HEK293 (cell line): Measurements from ENCODE around the gene MAP6.

Experiments
- CTCF ChIA-PET: fragments of 350-600 bp; formaldehyde crosslinking; extraction: SDS; loops from one replicate; lab custom pipeline; 2021; ENCODE audit warnings: antibody characterized with exemption; lab: Yijun Ruan, JAX
- POLR2A ChIA-PET: fragments of 300-600 bp; formaldehyde crosslinking; extraction: SDS; loops from one replicate; lab custom pipeline; 2020; ENCODE audit warnings: antibody characterized with exemption, inconsistent platforms; lab: Yijun Ruan, JAX
- H3K27ac ChIP-seq: fragments of 200-500 bp; sonication (Bioruptor generic); 2 replicates; pipeline ENCODE4 v1.5.1; 2014; ENCODE audit warnings: low read depth, low read length, control low read depth, inconsistent platforms; ENCODE audit errors: extremely low read depth
- H3K36me3 ChIP-seq, 2 experiments: fragments of 200-500 bp in 1 of 2; sonication (Bioruptor generic) in 1 of 2; 1 replicate in 1 of 2; 2 replicates in 1 of 2; pipeline ENCODE4 v1.5.1; 2014 to 2017; ENCODE audit warnings: inconsistent platforms in 2 of 2, low read length in 2 of 2; ENCODE audit not compliant: control insufficient read depth in 2 of 2, insufficient read depth in 1 of 2
- H3K4me1 ChIP-seq: fragments of 200-500 bp; sonication (Bioruptor generic); 2 replicates; pipeline ENCODE4 v1.5.1; 2014; ENCODE audit warnings: mild to moderate bottlenecking, low read length, inconsistent platforms; ENCODE audit not compliant: control insufficient read depth, insufficient read depth
- H3K4me3 ChIP-seq: 2 replicates; pipeline ENCODE4 v1.5.1; 2011; ENCODE audit warnings: low read depth, mild to moderate bottlenecking, control low read depth, low read length, moderate library complexity
- H3K9me3 ChIP-seq: fragments of 200-500 bp; sonication (Bioruptor generic); 2 replicates; pipeline ENCODE4 v1.5.1; 2014; ENCODE audit warnings: low read depth, low read length, inconsistent platforms; ENCODE audit not compliant: control insufficient read depth, insufficient read depth
- GLI2 ChIP-seq: fragments of 450-650 bp; formaldehyde crosslinking; IDR thresholded peaks from 2 replicates; pipeline ENCODE4; 2017; ENCODE audit warnings: missing biosample characterization, missing genetic modification characterization, low read depth, borderline replicate concordance
- SP2 ChIP-seq: fragments of 450-650 bp; formaldehyde crosslinking; IDR thresholded peaks from 2 replicates; pipeline ENCODE4 v1.5.1; 2016; ENCODE audit warnings: missing biosample characterization, missing genetic modification characterization
- YY2 ChIP-seq: fragments of 450-650 bp; formaldehyde crosslinking; IDR thresholded peaks from 2 replicates; pipeline ENCODE4 v1.5.1; 2016; ENCODE audit warnings: missing biosample characterization, missing genetic modification characterization
- ZBTB7A ChIP-seq: fragments of 450-650 bp; formaldehyde crosslinking; IDR thresholded peaks from 2 replicates; pipeline ENCODE4 v1.5.1; 2016; ENCODE audit warnings: low read depth, missing biosample characterization, missing genetic modification characterization
- ZNF10 ChIP-seq: fragments of 450-650 bp; formaldehyde crosslinking; IDR thresholded peaks from 2 replicates; pipeline ENCODE4 v1.5.1; 2017; ENCODE audit warnings: missing biosample characterization, missing genetic modification characterization
- ZNF157 ChIP-seq: fragments of 450-650 bp; formaldehyde crosslinking; IDR thresholded peaks from 2 replicates; pipeline ENCODE4 v1.5.1; 2016; ENCODE audit warnings: missing biosample characterization, missing genetic modification characterization
- ZNF16 ChIP-seq: fragments of 450-650 bp; formaldehyde crosslinking; IDR thresholded peaks from 2 replicates; pipeline ENCODE4 v1.5.1; 2016; ENCODE audit warnings: low read depth, missing biosample characterization, missing genetic modification characterization
- ZNF292 ChIP-seq: fragments of 450-650 bp; formaldehyde crosslinking; IDR thresholded peaks from 2 replicates; pipeline ENCODE4 v1.5.1; 2016; ENCODE audit warnings: low read depth, missing biosample characterization, missing genetic modification characterization, borderline replicate concordance
- ZNF398 ChIP-seq: fragments of 450-650 bp; formaldehyde crosslinking; IDR thresholded peaks from 2 replicates; pipeline ENCODE4 v1.5.1; 2017; ENCODE audit warnings: missing biosample characterization, missing genetic modification characterization
- ZNF473 ChIP-seq: fragments of 450-650 bp; formaldehyde crosslinking; IDR thresholded peaks from 2 replicates; pipeline ENCODE4 v1.5.1; 2017; ENCODE audit warnings: missing biosample characterization, missing genetic modification characterization
- ZNF514 ChIP-seq: fragments of 450-650 bp; formaldehyde crosslinking; IDR thresholded peaks from 2 replicates; pipeline ENCODE4 v1.5.1; 2016; ENCODE audit warnings: missing biosample characterization, missing genetic modification characterization
- ZNF530 ChIP-seq: fragments of 450-650 bp; formaldehyde crosslinking; IDR thresholded peaks from 2 replicates; pipeline ENCODE4 v1.5.1; 2016; ENCODE audit warnings: low read depth, missing biosample characterization, missing genetic modification characterization
- ZNF561 ChIP-seq: fragments of 450-650 bp; IDR thresholded peaks from 2 replicates; pipeline ENCODE4 v1.5.1; 2018; ENCODE audit warnings: missing biosample characterization, missing genetic modification characterization, borderline replicate concordance
- ZNF623 ChIP-seq: fragments of 450-650 bp; formaldehyde crosslinking; IDR thresholded peaks from 2 replicates; pipeline ENCODE4 v1.5.1; 2016; ENCODE audit warnings: missing biosample characterization, missing genetic modification characterization
- ZNF626 ChIP-seq: fragments of 450-650 bp; sonication (Bioruptor Pico); formaldehyde crosslinking; IDR thresholded peaks from 2 replicates; pipeline ENCODE4 v1.5.1; 2018; ENCODE audit warnings: missing biosample characterization, missing genetic modification characterization, inconsistent platforms
- ZNF670 ChIP-seq: fragments of 450-650 bp; formaldehyde crosslinking; IDR thresholded peaks from 2 replicates; pipeline ENCODE4 v1.5.1; 2016; ENCODE audit warnings: missing biosample characterization, missing genetic modification characterization, low read depth
- ZSCAN23 ChIP-seq: fragments of 450-650 bp; formaldehyde crosslinking; IDR thresholded peaks from 2 replicates; pipeline ENCODE4 v1.5.1; 2016; ENCODE audit warnings: missing biosample characterization, missing genetic modification characterization
- ZXDB ChIP-seq: fragments of 450-650 bp; formaldehyde crosslinking; IDR thresholded peaks from 2 replicates; pipeline ENCODE4 v1.5.1; 2016; ENCODE audit warnings: missing biosample characterization, missing genetic modification characterization
- TF ChIP-seq, protein P1 (sequence below): fragments of 450-650 bp; formaldehyde crosslinking; IDR thresholded peaks from 2 replicates; pipeline ENCODE4 v1.5.1; 2016; ENCODE audit warnings: missing biosample characterization, missing genetic modification characterization
- TF ChIP-seq, protein P2 (sequence below): fragments of 450-650 bp; formaldehyde crosslinking; optimal IDR thresholded peaks from 2 replicates; pipeline ENCODE3; 2016; ENCODE audit warnings: missing biosample characterization, mild to moderate bottlenecking, missing genetic modification characterization
- TF ChIP-seq, protein P3 (sequence below): fragments of 450-650 bp; formaldehyde crosslinking; IDR thresholded peaks from 2 replicates; pipeline ENCODE4 v1.5.1; 2017; ENCODE audit warnings: missing biosample characterization, missing genetic modification characterization
- TF ChIP-seq, protein P4 (sequence below): fragments of 450-650 bp; formaldehyde crosslinking; IDR thresholded peaks from 2 replicates; pipeline ENCODE4 v1.5.1; 2016; ENCODE audit warnings: missing biosample characterization, missing genetic modification characterization, borderline replicate concordance

MAP6 gene

GRCh38 chr11:75655605-75656004 lies 13.2 kb downstream of the MAP6 start:
- Histone ChIP-seq H3K27ac (no peak overlapping the region), H3K36me3 (no peaks in the 10 kb centered on the region), H3K4me3 (no peak overlapping the region), H3K9me3 (no peaks in the 10 kb centered on the region), H3K4me1 (no peaks in the 10 kb centered on the region)
- ChIA-PET POLR2A (no interaction called here), CTCF (interaction anchor here (1.2 kb wide), 1 partner anchor 51 kb away, joined by 5 read pairs; no protein-coding TSS in a partner anchor)
- TF ChIP-seq ZNF670 (tag by site-specific recombination): no peak
- TF ChIP-seq ZNF623 (tag by site-specific recombination): no peak
- TF ChIP-seq ZNF473 (tag by site-specific recombination): no peak
- no peak for TF ChIP-seq ZXDB (tag by site-specific recombination)
- TF ChIP-seq, protein P1, sequence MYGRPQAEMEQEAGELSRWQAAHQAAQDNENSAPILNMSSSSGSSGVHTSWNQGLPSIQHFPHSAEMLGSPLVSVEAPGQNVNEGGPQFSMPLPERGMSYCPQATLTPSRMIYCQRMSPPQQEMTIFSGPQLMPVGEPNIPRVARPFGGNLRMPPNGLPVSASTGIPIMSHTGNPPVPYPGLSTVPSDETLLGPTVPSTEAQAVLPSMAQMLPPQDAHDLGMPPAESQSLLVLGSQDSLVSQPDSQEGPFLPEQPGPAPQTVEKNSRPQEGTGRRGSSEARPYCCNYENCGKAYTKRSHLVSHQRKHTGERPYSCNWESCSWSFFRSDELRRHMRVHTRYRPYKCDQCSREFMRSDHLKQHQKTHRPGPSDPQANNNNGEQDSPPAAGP (tag by site-specific recombination): no peak
- no peak for TF ChIP-seq ZNF292
- TF ChIP-seq, protein P2, sequence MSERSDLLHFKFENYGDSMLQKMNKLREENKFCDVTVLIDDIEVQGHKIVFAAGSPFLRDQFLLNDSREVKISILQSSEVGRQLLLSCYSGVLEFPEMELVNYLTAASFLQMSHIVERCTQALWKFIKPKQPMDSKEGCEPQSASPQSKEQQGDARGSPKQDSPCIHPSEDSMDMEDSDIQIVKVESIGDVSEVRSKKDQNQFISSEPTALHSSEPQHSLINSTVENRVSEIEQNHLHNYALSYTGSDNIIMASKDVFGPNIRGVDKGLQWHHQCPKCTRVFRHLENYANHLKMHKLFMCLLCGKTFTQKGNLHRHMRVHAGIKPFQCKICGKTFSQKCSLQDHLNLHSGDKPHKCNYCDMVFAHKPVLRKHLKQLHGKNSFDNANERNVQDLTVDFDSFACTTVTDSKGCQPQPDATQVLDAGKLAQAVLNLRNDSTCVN (tag by site-specific recombination): no peak
- no peak for TF ChIP-seq ZBTB7A
- TF ChIP-seq, protein P3, sequence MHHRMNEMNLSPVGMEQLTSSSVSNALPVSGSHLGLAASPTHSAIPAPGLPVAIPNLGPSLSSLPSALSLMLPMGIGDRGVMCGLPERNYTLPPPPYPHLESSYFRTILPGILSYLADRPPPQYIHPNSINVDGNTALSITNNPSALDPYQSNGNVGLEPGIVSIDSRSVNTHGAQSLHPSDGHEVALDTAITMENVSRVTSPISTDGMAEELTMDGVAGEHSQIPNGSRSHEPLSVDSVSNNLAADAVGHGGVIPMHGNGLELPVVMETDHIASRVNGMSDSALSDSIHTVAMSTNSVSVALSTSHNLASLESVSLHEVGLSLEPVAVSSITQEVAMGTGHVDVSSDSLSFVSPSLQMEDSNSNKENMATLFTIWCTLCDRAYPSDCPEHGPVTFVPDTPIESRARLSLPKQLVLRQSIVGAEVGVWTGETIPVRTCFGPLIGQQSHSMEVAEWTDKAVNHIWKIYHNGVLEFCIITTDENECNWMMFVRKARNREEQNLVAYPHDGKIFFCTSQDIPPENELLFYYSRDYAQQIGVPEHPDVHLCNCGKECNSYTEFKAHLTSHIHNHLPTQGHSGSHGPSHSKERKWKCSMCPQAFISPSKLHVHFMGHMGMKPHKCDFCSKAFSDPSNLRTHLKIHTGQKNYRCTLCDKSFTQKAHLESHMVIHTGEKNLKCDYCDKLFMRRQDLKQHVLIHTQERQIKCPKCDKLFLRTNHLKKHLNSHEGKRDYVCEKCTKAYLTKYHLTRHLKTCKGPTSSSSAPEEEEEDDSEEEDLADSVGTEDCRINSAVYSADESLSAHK (tag by site-specific recombination): no peak

GRCh38 chr11:75654314-75654713 lies 14.5 kb downstream of the MAP6 start:
- Histone ChIP-seq H3K4me3 (no peak overlapping the region), H3K27ac (no peak overlapping the region), H3K36me3 (no peaks in the 10 kb centered on the region), H3K9me3 (no peaks in the 10 kb centered on the region), H3K4me1 (no peaks in the 10 kb centered on the region)
- ChIA-PET POLR2A (no interaction called here), CTCF (no interaction called here)
- TF ChIP-seq SP2 (tag by site-specific recombination) (no peak), YY2 (tag by site-specific recombination) (no peak), ZNF10 (tag by site-specific recombination) (no peak), ZNF157 (tag by site-specific recombination) (no peak), GLI2 (tag by site-specific recombination) (no peak), ZNF292 (no peak), ZNF16 (tag by site-specific recombination) (no peak), ZNF514 (no peak), ZNF530 (tag by site-specific recombination) (no peak), ZNF398 (tag by site-specific recombination) (no peak), ZNF626 (tag by site-specific recombination) (no peak), ZNF561 (tag by site-specific recombination) (no peak), ZSCAN23 (tag by site-specific recombination) (no peak)
- TF ChIP-seq, protein P4, sequence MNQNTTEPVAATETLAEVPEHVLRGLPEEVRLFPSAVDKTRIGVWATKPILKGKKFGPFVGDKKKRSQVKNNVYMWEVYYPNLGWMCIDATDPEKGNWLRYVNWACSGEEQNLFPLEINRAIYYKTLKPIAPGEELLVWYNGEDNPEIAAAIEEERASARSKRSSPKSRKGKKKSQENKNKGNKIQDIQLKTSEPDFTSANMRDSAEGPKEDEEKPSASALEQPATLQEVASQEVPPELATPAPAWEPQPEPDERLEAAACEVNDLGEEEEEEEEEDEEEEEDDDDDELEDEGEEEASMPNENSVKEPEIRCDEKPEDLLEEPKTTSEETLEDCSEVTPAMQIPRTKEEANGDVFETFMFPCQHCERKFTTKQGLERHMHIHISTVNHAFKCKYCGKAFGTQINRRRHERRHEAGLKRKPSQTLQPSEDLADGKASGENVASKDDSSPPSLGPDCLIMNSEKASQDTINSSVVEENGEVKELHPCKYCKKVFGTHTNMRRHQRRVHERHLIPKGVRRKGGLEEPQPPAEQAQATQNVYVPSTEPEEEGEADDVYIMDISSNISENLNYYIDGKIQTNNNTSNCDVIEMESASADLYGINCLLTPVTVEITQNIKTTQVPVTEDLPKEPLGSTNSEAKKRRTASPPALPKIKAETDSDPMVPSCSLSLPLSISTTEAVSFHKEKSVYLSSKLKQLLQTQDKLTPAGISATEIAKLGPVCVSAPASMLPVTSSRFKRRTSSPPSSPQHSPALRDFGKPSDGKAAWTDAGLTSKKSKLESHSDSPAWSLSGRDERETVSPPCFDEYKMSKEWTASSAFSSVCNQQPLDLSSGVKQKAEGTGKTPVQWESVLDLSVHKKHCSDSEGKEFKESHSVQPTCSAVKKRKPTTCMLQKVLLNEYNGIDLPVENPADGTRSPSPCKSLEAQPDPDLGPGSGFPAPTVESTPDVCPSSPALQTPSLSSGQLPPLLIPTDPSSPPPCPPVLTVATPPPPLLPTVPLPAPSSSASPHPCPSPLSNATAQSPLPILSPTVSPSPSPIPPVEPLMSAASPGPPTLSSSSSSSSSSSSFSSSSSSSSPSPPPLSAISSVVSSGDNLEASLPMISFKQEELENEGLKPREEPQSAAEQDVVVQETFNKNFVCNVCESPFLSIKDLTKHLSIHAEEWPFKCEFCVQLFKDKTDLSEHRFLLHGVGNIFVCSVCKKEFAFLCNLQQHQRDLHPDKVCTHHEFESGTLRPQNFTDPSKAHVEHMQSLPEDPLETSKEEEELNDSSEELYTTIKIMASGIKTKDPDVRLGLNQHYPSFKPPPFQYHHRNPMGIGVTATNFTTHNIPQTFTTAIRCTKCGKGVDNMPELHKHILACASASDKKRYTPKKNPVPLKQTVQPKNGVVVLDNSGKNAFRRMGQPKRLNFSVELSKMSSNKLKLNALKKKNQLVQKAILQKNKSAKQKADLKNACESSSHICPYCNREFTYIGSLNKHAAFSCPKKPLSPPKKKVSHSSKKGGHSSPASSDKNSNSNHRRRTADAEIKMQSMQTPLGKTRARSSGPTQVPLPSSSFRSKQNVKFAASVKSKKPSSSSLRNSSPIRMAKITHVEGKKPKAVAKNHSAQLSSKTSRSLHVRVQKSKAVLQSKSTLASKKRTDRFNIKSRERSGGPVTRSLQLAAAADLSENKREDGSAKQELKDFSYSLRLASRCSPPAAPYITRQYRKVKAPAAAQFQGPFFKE (tag by site-specific recombination): no peak
